ENCODE results near the gene USP12.

DNA sequence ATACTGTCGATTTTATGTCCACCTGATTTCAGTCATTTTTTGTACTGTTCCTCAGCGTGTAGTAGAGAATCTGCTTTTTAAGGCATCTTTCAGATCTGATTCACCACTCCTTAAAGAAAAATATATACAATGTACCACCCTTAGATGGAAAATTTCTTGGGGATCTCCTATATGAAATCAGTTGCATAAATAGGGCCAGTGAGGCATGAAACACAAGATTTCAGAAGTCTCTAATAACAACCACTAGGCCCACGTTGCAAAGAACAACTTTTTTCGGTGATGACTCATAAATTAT is 1.4 kb downstream of the USP12 start:
- TF ChIP-seq POLR2A (IDR thresholded peaks at IDR 0.05) (no peak), CTCF (IDR thresholded peaks at IDR 0.05) (no peak)

All from ovary (tissue), 3 donors.